Mammary epithelial cell (primary cell): Measurements from ENCODE around the gene WDR11.

Experiments used
- CTCF ChIP-seq, 2 donors: IDR thresholded peaks in 1 of 2; conservative IDR thresholded peaks in 1 of 2; 2 replicates each; pipeline ENCODE4 v1.5.1; 2011 to 2012; ENCODE audit warnings: inconsistent platforms in 2 of 2, low read length in 2 of 2, mild to moderate bottlenecking in 2 of 2, control low read depth in 1 of 2, low read depth in 1 of 2; ENCODE audit not compliant: insufficient read depth in 1 of 2; ENCODE audit errors: extremely low read depth in 1 of 2
- EZH2 ChIP-seq: IDR thresholded peaks from 2 replicates; pipeline ENCODE4 v1.6.1; 2012; ENCODE audit warnings: low read length, inconsistent platforms, borderline replicate concordance

DNA sequence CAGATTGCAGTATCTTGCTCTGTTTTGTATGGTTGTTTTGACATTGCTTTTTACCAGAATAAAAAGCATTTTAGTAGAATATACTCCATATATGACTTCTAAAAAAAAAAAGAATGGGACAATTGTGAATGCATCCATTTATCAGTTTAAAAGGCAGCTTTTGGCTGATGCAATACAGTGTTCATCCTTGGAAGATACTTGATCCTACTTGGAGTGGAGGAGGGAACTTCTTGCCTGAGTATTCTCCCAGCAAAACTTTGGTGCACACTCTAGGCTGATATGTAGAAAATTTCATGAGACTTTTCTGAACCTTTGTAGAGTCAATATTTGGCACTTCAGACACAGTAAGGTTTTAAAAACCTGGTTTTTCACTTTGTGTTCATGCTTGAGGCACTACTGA, 40.2 kb downstream of the WDR11 start:
- TF ChIP-seq EZH2, result no peak
- no peak for TF ChIP-seq CTCF (conservative IDR thresholded peaks at IDR 0.05 in 1 of 2, IDR thresholded peaks at IDR 0.05 in 1 of 2; ENCODE audit: extremely low read depth in 1 of 2, insufficient read depth in 1 of 2, low read depth in 1 of 2, low read length in 2 of 2)
